Nucleus accumbens (tissue), 56 donors: ENCODE results near the gene RMDN2.

Experiments
- DNase-seq, 56 donors: peaks; one replicate each; lab custom pipeline; 2025; lab: John Stamatoyannopoulos, UW

Gene RMDN2

GRCh38 chr2:38035968-38036367 lies 110.9 kb downstream of the RMDN2 start:
- DNase-seq, result no peak

GRCh38 chr2:38037325-38037724 lies 112.2 kb downstream of the RMDN2 start:
- DNase-seq, result no peak

GRCh38 chr2:38037757-38038621 lies 112.9 kb downstream of the RMDN2 start:
- DNase-seq, result peak in 24 of 56 donors; percentile 5 to 49 (median 31)

- DNase-seq, result peak in 1 of 56 donors; percentile 32
These were observed 113.6 kb downstream of the RMDN2 start for GRCh38 chr2:38038682-38039081.

- no peak for DNase-seq
These were observed 114.2 kb downstream of the RMDN2 start for GRCh38 chr2:38039121-38039910.

GRCh38 chr2:38045811-38046210 lies 120.7 kb downstream of the RMDN2 start:
- no peak for DNase-seq

GRCh38 chr2:38056216-38056615 lies 131.1 kb downstream of the RMDN2 start:
- no peak for DNase-seq

- DNase-seq, result no peak
These were observed 132.7 kb downstream of the RMDN2 start for GRCh38 chr2:38057651-38058410.

- DNase-seq, result no peak
These were observed 135.3 kb downstream of the RMDN2 start for GRCh38 chr2:38060236-38061018.

- DNase-seq, result no peak
These were observed 139.9 kb downstream of the RMDN2 start for GRCh38 chr2:38064801-38065501.

- DNase-seq, result no peak
These were observed 140.5 kb downstream of the RMDN2 start for GRCh38 chr2:38065502-38066135.

- no peak for DNase-seq
These were observed 141.5 kb downstream of the RMDN2 start for GRCh38 chr2:38066421-38067115.
